A673 (cell line): ENCODE results near the gene PTPN12.
"Not testable (repeated sequence)": the region's sequence is repeated elsewhere in the genome, so short reads cannot be mapped to it uniquely, and the experiment has no call there.

Experiments
- EZH2 ChIP-seq: fragments of 200-600 bp; sonication (generic); IDR thresholded peaks from 2 replicates; pipeline ENCODE4 v1.6.1; 2017; ENCODE audit warnings: borderline replicate concordance, low read depth, mild to moderate bottlenecking, mixed read lengths, antibody characterized with exemption, low read length; ENCODE audit not compliant: poor library complexity, severe bottlenecking
- TF ChIP-seq, protein P1 (sequence below): fragments of 300-800, 200-600 bp; sonication (generic); conservative IDR thresholded peaks from 2 replicates; pipeline ENCODE4 v1.5.1; 2017; ENCODE audit warnings: low read depth, mild to moderate bottlenecking, antibody characterized with exemption, low read length, moderate library complexity, mixed read lengths

DNA sequence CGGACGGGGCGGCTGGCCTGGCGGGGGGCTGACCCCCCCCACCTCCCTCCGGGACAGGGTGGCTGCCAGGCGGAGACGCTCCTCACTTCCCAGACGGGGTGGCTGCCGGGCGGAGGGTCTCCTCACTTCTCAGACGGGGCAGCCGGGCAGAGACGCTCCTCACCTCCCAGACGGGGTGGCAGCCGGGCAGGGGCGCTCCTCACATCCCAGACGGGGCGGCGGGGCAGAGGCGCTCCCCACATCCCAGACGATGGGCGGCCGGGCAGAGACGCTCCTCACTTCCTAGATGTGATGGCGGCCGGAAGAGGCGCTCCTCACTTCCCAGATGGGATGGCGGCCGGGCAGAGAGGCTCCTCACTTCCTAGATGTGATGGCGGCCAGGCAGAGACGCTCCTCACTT, 3.0 kb upstream of the PTPN12 start:
- TF ChIP-seq EZH2, result not testable (repeated sequence)
- TF ChIP-seq, protein P1, sequence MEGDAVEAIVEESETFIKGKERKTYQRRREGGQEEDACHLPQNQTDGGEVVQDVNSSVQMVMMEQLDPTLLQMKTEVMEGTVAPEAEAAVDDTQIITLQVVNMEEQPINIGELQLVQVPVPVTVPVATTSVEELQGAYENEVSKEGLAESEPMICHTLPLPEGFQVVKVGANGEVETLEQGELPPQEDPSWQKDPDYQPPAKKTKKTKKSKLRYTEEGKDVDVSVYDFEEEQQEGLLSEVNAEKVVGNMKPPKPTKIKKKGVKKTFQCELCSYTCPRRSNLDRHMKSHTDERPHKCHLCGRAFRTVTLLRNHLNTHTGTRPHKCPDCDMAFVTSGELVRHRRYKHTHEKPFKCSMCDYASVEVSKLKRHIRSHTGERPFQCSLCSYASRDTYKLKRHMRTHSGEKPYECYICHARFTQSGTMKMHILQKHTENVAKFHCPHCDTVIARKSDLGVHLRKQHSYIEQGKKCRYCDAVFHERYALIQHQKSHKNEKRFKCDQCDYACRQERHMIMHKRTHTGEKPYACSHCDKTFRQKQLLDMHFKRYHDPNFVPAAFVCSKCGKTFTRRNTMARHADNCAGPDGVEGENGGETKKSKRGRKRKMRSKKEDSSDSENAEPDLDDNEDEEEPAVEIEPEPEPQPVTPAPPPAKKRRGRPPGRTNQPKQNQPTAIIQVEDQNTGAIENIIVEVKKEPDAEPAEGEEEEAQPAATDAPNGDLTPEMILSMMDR, result not testable (repeated sequence)
